A673 (cell line): ENCODE measurements around the gene DHCR24. TPM values are rescaled to one million over a fixed set of nuclear protein-coding genes. Genes with fewer than 3 reads are reported as not detected.
A peak's percentile ranks its signal among the peaks of the same experiment; 100 is the strongest.

Experiments
- BruUV-seq: library from RNA; stranded (reverse); fragments of 400-500 nt; replicated peaks from 2 replicates; lab custom pipeline; 2021; lab: Mats Ljungman, UMichigan
- CTCF ChIA-PET: fragments of 300-600 bp; sonication (Branson Sonifier 250); formaldehyde crosslinking; loops from one replicate; lab custom pipeline; 2022; ENCODE audit warnings: antibody characterized with exemption; lab: Charles Lee
- POLR2A ChIA-PET: fragments of 300-600 bp; sonication (Branson Sonifier 250); formaldehyde crosslinking; loops from one replicate; lab custom pipeline; 2022; ENCODE audit warnings: antibody characterized with exemption; ENCODE audit not compliant: low non-redundant PET; lab: Charles Lee
- DNase-seq: peaks from one replicate; pipeline ENCODE4 v3.0.0-alpha.2; 2015; ENCODE audit warnings: low spot score
- H3K27ac ChIP-seq: fragments of 200-600 bp; sonication (generic); 2 replicates; pipeline ENCODE4 v1.5.1; 2016; ENCODE audit warnings: mixed run types, low read depth, mild to moderate bottlenecking, mixed read lengths, antibody characterized with exemption, low read length; ENCODE audit not compliant: poor library complexity, severe bottlenecking
- H3K27me3 ChIP-seq: fragments of 200-600 bp; sonication (generic); replicated peaks from 2 replicates; pipeline ENCODE4 v1.6.1; 2017; ENCODE audit warnings: mixed run types, low read depth, mild to moderate bottlenecking, mixed read lengths, antibody characterized with exemption, low read length; ENCODE audit not compliant: insufficient read depth, poor library complexity
- H3K36me3 ChIP-seq: fragments of 200-600 bp; sonication (generic); 2 replicates; pipeline ENCODE4 v1.6.1; 2016; ENCODE audit warnings: mixed run types, mild to moderate bottlenecking, mixed read lengths, antibody characterized with exemption, low read length; ENCODE audit not compliant: insufficient read depth, poor library complexity, severe bottlenecking
- H3K4me1 ChIP-seq: fragments of 200-600 bp; sonication (generic); 2 replicates; pipeline ENCODE4 v1.6.1; 2017; ENCODE audit warnings: mixed run types, mild to moderate bottlenecking, mixed read lengths, antibody characterized with exemption, low read length; ENCODE audit not compliant: insufficient read depth, poor library complexity, severe bottlenecking
- H3K4me3 ChIP-seq: fragments of 200-600 bp; sonication (generic); 2 replicates; pipeline ENCODE4 v1.5.1; 2016; ENCODE audit warnings: low read depth, mixed run types, mild to moderate bottlenecking, mixed read lengths, low read length; ENCODE audit not compliant: poor library complexity, severe bottlenecking
- H3K9me3 ChIP-seq: fragments of 200-600 bp; sonication (generic); 2 replicates; pipeline ENCODE4 v1.6.1; 2016; ENCODE audit warnings: mixed run types, low read depth, mild to moderate bottlenecking, mixed read lengths, antibody characterized with exemption, low read length; ENCODE audit not compliant: poor library complexity, severe bottlenecking
- EZH2 ChIP-seq: fragments of 200-600 bp; sonication (generic); IDR thresholded peaks from 2 replicates; pipeline ENCODE4 v1.6.1; 2017; ENCODE audit warnings: borderline replicate concordance, low read depth, mild to moderate bottlenecking, mixed read lengths, antibody characterized with exemption, low read length; ENCODE audit not compliant: poor library complexity, severe bottlenecking
- intact Hi-C: fragments of 100-400 bp; cut with micrococcal nuclease; formaldehyde crosslinking; loops from one replicate; pipeline ENCODE4 v1.10.0; 2022; ENCODE audit not compliant: unreplicated experiment
- total RNA-seq: library from RNA; stranded (reverse); gene quantifications from 2 replicates; pipeline ENCODE4 v1.2.3, GENCODE V29; 2021
- TF ChIP-seq, protein P1 (sequence below): fragments of 300-800, 200-600 bp; sonication (generic); conservative IDR thresholded peaks from 2 replicates; pipeline ENCODE4 v1.5.1; 2017; ENCODE audit warnings: low read depth, mild to moderate bottlenecking, antibody characterized with exemption, low read length, moderate library complexity, mixed read lengths

Gene DHCR24
- total RNA-seq, 1 experiment from 2014 or later, result 273 TPM

GRCh38 chr1:54800899-54801759, 85.9 kb downstream of the DHCR24 start, which contains the start of gene TTC22:
TSS of gene TTC22 (minus strand) at chr1:54801323. CDS start at chr1:54801163, 160 bp downstream.
- TF ChIP-seq EZH2, result no peak
- TF ChIP-seq, protein P1, sequence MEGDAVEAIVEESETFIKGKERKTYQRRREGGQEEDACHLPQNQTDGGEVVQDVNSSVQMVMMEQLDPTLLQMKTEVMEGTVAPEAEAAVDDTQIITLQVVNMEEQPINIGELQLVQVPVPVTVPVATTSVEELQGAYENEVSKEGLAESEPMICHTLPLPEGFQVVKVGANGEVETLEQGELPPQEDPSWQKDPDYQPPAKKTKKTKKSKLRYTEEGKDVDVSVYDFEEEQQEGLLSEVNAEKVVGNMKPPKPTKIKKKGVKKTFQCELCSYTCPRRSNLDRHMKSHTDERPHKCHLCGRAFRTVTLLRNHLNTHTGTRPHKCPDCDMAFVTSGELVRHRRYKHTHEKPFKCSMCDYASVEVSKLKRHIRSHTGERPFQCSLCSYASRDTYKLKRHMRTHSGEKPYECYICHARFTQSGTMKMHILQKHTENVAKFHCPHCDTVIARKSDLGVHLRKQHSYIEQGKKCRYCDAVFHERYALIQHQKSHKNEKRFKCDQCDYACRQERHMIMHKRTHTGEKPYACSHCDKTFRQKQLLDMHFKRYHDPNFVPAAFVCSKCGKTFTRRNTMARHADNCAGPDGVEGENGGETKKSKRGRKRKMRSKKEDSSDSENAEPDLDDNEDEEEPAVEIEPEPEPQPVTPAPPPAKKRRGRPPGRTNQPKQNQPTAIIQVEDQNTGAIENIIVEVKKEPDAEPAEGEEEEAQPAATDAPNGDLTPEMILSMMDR, result peak; percentile 53
- intact Hi-C loops, result no loop called here
- no peaks in the 10 kb centered on the region for H3K9me3 ChIP-seq
- DNase-seq, result peak; percentile 37
- ChIA-PET CTCF (interaction anchor here (0.6 to 1.2 kb wide), 3 partner anchors 18 to 159 kb away, joined by 3 to 9 read pairs (median 4); partner anchors contain the start of gene DHCR24), POLR2A (no interaction called here)
- no peak within 1 kb of the TSS for H3K27ac ChIP-seq
- no TSS peak for BruUV-seq
- peaks cover 16% of the 10 kb centered on the region for H3K27me3 ChIP-seq
- no peaks in the 10 kb centered on the region for H3K4me1 ChIP-seq
- H3K36me3 ChIP-seq, result no peaks in the 10 kb centered on the region
- peak within 1 kb of the TSS; percentile 31 for H3K4me3 ChIP-seq

- no TSS peak for BruUV-seq
- no peaks in the 10 kb centered on the region for H3K4me1 ChIP-seq
- DNase-seq, result no peak
- H3K36me3 ChIP-seq, result no peaks in the 10 kb centered on the region
- H3K27ac ChIP-seq, result no peak overlapping the region
- peaks cover 16% of the 10 kb centered on the region for H3K27me3 ChIP-seq
- intact Hi-C loops, result no loop called here
- ChIA-PET POLR2A (no interaction called here), CTCF (interaction anchor here (1.2 kb wide), 1 partner anchor 158 kb away, joined by 3 read pairs; no protein-coding TSS in a partner anchor)
- H3K9me3 ChIP-seq, result no peaks in the 10 kb centered on the region
- H3K4me3 ChIP-seq, result no peak overlapping the region
- TF ChIP-seq, protein P1, result no peak
- no peak for TF ChIP-seq EZH2
These were observed 86.7 kb downstream of the DHCR24 start for GRCh38 chr1:54800041-54800898.

Other genes starting within 250 kb of the DHCR24 start
- 0.42 TPM in 1 of 2 replicates, not detected in the other for gene MROH7, start 245.4 kb downstream of the DHCR24 start, total RNA-seq
- 25.5 and 26.1 TPM in 2 replicates for gene TTC4, start 171.3 kb downstream of the DHCR24 start, total RNA-seq
- gene PARS2, start 122.7 kb downstream of the DHCR24 start, total RNA-seq, result 6.9 and 7.0 TPM in 2 replicates
- gene TTC22, start 85.9 kb downstream of the DHCR24 start, total RNA-seq, result not detected in 2 replicates
- gene TMEM61, start 93.4 kb upstream of the DHCR24 start, total RNA-seq, result not detected in 2 replicates
- not detected in 2 replicates for gene BSND, start 111.7 kb upstream of the DHCR24 start, total RNA-seq
- 38.9 and 41.9 TPM in 2 replicates for gene PCSK9, start 152.4 kb upstream of the DHCR24 start, total RNA-seq